OCI-LY1 (cell line): ENCODE measurements around the gene FOXN3.

Experiments used
- EZH2 ChIP-seq: fragments of 200-600 bp; sonication (generic), shearing (Covaris generic); IDR thresholded peaks from 2 replicates; pipeline ENCODE4 v1.8.0; 2017; ENCODE audit warnings: borderline replicate concordance, mixed run types, mild to moderate bottlenecking, antibody characterized with exemption, low read length, moderate library complexity, mixed read lengths
- TF ChIP-seq, protein P1 (sequence below): fragments of 200-600 bp; sonication (generic), shearing (Covaris generic); IDR thresholded peaks from 2 replicates; pipeline ENCODE4 v1.5.1; 2017; ENCODE audit warnings: mild to moderate bottlenecking, antibody characterized with exemption, low read length, moderate library complexity, mixed read lengths

DNA sequence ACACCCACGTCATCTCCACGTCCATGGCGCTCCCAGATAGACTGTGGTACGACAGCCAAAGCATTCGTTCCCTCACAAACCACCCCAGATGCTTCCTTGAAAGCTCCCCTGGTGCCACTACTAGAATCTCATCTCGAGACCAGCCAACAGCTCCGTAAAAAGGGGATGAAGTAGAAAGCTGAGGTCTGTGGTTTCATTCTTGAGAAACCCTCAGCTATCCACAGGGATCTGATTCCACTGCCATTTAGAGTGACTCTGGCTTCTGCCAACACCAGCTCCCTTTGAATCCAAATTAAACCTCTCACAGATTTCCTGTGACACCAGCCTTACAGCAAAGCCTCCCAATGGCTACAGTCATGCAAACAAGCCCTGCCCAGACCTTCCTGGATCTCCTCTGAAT, 18.5 kb upstream of the FOXN3 start:
- TF ChIP-seq, protein P1, sequence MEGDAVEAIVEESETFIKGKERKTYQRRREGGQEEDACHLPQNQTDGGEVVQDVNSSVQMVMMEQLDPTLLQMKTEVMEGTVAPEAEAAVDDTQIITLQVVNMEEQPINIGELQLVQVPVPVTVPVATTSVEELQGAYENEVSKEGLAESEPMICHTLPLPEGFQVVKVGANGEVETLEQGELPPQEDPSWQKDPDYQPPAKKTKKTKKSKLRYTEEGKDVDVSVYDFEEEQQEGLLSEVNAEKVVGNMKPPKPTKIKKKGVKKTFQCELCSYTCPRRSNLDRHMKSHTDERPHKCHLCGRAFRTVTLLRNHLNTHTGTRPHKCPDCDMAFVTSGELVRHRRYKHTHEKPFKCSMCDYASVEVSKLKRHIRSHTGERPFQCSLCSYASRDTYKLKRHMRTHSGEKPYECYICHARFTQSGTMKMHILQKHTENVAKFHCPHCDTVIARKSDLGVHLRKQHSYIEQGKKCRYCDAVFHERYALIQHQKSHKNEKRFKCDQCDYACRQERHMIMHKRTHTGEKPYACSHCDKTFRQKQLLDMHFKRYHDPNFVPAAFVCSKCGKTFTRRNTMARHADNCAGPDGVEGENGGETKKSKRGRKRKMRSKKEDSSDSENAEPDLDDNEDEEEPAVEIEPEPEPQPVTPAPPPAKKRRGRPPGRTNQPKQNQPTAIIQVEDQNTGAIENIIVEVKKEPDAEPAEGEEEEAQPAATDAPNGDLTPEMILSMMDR, result no peak
- no peak for TF ChIP-seq EZH2
